NCI-H82 treated with DMSO at 0.1 percent for 48 hours (cell line): Measurements from ENCODE around the gene RSAD2.
"Not testable (repeated sequence)": the region's sequence is repeated elsewhere in the genome, so short reads cannot be mapped to it uniquely, and the experiment has no call there.

ENCODE experiments used
- DNase-seq: peaks from one replicate; lab custom pipeline; 2025; ENCODE audit not compliant: unreplicated experiment; lab: John Stamatoyannopoulos, UW

Gene RSAD2

DNA sequence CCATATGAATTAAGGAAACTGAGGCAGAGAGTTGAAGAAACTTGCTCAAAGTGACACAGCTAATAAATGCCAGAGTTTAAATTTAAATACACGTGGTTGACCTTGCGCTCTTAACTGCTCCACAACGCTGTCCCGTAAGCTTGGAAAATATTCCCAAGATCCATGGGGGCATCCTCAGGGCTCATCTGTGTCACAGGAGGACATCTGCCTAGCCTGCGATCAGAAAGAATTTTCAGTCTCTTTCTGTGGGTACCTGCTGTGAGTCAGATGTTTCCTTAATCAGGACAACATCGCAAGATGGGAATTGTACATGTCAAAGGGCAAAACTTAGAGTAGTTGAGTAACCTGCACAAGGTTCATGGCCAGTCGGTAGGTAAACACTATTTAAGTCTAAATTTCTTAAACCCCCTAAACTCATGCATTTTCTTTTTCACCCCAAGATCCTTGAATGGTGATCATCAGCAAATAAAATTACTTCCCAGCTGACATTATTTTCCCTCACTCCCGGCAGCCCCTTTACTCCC, 13.3 kb upstream of the RSAD2 start:
- no peak for DNase-seq

DNA sequence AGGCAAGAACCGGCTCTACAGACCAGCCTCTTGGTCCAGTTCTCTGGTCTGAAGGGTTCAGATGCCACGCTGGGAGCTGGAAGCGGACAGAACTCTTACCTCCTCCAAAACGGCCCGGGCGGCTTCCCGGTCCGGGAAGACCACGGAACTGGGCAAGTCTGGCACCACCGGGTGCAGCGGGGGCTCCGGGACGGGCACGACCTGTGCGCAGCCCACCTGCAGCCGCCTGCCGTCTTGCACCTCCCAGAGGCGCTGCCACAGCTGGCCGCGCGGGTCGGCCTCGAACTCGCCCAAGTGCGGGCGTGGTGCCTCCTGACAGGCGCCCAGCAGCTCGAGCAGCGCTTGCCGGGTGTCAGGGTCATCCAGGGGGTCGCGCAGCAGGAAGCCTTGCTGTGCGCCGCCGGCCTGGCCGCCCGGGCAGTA, 12.6 kb upstream of the RSAD2 start:
- no peak for DNase-seq

DNA sequence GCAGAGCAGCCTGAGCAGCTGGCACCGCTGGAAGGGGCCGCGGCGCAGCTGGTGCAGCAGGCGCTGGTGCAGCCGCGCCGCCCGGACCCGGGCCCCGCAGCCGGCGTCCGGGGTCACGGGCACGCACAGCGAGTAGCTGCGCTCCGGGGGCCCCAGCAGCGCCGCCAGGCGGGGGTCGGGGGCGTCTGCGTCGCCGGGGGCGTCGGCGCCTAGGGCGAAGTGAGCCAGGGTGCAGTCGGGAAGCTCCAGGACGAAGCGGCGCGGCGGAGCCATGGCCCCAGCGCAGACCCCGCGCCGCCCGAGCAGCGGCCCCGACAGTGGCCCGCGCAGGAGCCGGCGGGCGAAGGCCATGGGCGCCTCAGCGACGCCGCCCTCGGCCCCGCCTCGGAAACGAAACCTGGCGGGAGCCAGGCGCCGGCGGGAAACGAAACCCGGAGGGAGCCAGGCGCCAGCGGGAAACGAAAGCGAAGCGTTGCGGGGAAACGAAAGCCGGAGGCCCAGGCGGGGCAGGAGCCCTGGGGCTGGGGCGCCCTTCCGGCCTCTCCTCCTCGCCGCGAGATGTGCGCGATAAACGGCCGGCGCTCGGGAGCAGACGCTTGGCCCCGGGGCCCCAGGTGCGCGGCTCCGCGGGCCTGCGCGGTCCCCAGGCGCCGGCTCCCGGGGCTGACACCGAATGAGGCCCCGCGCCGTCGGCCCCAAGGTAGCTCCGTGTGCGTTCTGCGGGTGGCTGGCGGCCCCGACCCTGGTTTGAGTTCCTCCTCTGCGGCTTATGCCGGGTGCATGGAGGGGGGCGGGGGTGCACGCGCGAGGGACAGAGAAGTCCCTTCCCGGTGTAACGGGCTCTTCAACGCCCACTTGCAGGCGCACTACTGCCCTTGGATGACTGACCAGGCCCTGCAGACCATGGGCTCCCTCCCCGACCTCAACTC, 12.0 kb upstream of the RSAD2 start, which contains the start of gene CMPK2:
Gene CMPK2 (minus strand): TSS at position 562 of the 929 bp plus-strand sequence. CDS start 211 bp downstream, at position 351.
- no peak for DNase-seq

DNA sequence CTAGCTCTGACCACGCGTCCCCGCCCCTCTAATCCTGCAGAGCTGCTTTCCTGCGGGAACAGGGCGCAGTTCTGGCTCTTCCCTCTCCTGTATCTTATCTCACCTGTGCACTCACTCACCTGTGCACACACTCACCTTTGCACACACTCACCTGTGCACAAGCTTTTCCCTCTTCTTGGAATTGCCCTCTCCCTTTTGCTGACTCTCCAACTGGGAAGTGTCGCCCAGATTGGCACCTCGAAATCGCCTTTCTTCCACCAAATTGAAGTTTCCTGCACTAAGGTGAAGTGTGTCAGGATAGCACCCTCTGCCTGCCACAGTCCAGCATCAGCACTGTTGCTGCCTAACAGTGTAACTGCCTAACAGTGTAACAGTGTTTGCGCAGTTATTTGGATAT, 11.3 kb upstream of the RSAD2 start:
- no peak for DNase-seq

DNA sequence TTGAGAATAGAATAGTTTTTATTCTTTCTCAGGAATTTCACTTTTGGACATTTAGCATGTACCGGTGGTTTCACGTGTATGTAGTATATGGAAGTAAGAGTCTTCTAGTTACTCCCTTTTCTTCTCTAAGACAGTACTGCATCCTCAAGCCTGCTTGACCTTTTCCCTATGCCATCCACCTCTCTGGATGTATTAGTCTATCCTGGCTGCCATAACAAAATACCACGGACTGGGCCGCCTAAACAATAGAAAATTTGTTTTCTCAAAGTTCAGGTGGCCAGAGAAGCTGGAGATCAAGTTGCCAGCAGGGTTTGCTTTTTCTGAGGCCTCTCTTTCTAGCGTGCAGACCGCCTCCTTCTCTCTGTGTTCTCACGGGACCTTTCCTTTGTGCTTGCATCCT, 10.6 kb upstream of the RSAD2 start:
- no peak for DNase-seq

DNA sequence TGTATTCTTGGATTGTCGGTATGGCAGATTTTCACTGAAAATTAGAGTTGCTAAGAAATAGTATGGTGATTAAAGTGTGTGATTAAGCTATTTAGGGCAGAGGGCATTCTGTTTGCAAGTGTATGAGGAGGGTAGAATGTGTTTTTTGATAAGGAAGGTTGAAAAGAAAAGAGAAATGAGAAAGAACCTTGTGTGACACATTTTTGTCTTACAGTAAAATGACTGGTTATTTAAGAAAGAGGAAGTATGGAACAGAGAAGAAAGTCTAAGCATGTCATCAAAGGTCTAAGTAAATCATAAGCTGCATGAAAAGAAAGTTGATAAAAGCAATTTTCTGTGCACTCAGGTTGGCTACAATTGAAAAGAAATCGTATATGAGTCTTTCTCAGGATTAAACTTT, 5.2 kb upstream of the RSAD2 start:
- no peak for DNase-seq

DNA sequence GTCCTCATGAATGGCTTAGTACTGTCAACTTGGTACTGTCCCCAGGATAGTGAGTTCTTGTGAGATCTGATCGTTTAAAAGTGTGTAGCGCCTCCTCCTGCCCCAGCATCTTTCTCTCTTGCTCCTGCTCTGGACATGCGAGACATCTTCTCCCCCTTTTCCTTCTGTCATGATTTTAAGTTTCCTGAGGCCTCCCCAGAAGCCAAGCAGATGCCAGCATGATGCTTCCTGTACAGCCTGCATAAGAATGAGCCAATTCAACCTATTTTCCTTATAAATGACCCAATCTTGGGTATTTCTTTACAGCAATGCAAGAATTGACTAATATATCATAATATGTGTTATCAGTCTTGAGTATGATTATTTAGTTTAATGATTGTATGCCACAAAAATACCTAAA, 3.5 kb upstream of the RSAD2 start:
- no peak for DNase-seq

DNA sequence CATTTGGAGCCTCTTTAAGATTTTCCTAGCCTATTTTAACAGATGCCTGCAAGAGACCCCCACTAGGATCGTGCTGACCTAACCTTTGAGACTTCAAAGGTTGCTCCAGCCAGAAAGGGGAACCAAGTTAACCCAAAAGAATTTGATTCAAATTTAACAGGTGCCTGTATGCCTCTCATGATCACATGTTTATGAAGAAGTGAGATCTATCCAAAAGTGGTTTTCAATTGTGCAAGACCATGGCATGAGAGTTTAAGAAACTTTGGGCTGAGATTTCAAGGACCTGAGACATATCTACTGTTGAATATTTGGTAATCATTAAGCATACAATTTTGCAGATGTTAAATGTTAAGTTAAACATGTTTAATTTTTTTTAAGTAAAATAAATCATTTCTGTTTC, 1.3 kb upstream of the RSAD2 start:
- no peak for DNase-seq

DNA sequence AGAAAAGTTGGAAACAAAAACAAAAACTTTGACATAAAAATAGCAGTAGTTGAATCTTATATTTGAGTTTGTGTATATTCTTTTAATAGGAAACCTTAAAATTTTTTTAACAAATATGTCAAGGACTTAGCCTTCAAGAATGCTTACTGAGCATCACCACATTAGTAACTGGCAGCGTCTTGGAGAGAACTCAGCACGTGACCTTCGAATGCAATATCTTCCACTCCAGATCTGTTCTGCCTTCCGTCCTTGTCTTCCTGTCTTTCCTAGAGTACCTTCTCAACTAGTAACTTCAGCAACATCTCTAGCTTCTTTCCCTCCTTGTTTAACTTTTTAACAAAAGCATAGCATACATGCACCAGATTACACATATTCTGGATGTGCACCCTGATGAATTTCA, 972 bp downstream of the RSAD2 start:
- no peak for DNase-seq

DNA sequence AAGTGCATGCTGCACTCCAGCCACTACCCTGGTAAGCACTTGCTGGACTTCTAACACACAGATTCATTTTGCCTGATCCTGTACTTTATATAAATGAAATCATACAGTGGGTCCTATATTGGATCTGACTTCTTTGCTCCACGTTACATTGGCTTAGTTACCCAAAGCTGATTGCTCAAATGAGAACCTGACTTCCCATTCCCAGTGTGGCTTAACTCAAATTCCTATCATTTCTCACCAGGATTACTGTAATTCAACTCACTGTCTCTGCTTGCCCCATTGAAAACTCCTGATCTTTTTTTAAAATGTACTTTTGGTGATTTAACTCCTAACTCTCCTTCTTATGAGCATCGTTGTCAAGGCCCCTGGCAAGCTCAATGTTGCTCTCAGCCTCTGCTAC, 1.4 kb downstream of the RSAD2 start:
- DNase-seq, result no peak

DNA sequence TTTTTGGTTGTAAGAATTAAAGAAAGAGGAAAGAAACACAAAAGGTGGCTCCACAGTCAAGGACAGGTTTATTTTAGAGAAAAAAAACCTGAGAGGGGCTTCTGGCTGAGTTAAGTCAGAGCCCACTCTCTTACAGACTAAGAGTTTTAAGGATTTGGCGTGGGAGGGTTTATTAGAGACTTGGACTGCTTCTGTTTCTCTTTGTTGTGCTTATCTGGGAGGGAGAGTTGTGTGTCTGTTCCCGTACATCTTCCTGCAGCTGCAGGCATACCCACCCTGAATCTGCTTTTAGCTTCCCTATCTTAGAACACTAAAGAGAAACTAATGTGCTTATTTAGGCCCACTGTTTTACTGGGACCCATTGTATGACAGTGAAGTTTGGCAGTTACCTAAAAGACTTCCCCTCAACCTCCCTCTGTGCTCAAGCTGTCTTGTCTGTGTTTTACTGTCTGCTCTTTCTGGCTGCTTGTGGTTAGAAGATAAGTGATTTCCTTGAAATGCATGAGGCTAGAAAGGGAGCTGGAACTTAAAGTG, 2.7 kb downstream of the RSAD2 start:
- no peak for DNase-seq

DNA sequence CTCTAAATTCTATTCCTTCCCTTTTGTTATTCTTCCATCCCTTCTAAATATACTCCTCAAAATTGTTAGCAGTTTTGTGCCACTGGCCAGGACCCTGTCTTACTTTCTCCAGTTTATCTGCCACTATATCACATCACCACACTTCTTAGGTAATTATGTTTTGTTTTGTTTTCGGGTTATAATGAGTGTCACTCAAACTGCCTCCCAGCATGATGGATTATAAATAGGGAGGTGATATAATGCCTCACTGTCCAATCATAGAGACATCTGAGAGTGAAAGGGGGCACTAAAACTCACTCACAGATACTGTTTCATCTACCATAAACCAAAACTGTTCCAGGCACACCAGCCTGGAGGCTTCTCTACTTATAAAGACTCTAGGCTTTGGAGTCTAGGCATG, 3.5 kb downstream of the RSAD2 start:
- DNase-seq, result no peak

DNA sequence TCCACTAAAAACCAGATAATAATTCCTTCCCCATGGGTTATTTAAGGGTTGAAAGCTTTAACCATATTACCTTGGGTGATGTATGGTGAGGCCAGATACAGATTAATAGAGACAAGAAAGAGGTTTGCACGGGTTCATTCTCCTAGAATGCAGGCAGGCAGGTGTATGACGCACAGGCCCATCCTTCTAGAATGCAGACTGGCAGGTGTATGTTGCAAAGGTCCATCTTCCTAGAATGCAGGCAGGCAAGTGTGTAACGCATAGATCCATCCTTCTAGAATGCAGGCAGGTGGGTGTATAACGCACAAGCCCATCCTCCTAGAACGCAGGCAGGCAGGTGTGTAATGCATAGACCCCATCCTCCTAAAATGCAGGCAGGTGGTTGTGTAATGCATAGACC, 3.9 kb downstream of the RSAD2 start:
- DNase-seq, result no peak

DNA sequence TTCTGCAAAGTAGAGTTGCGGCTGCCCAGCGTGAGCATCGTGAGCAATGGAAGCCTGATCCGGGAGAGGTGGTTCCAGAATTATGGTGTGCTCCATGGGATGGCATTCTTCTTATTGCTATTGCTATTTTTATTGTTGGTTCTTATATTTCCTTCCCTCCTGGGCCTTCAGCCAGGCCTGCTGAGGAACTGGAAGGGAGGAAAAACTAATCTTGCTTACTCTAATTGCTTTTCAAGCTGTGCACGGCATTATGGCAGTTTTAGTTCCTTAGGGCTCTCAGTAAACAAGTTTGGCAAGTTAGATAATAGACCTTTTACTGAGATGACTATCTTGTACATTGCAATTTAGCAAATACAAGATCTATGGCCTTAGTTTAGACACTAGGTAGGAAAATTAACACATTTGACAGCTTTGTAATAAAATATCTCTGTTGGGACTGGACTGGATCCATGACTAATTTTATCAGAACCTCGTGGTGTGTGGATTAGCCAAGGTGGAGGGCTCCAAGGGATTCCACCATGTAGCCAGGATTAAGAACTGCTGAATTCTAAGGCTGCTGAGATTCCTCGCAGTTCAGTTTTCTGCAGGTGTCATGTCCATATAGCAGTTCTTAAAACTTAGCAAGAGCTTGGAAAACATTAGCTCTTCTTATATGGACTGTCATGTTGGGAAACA, 6.0 kb downstream of the RSAD2 start:
- no peak for DNase-seq

DNA sequence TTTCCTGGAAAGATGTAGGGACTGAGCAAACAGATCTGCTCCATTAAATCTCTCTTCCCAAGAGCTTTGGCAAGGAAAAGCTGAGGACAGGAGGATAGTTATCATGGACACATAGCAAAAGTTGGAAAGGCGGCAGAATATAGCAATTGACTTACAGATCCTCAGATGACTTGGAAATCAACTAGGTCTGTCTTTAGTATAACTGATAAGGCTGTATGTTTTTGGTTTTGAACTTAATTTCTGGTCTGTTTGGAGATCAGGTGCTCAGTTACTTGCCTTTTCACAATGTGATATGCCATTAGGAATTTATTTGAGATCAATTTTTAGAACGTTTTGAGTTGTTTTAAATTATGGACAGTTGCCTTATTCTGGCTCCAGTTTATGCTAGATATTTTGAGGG, 8.0 kb downstream of the RSAD2 start:
- no peak for DNase-seq

DNA sequence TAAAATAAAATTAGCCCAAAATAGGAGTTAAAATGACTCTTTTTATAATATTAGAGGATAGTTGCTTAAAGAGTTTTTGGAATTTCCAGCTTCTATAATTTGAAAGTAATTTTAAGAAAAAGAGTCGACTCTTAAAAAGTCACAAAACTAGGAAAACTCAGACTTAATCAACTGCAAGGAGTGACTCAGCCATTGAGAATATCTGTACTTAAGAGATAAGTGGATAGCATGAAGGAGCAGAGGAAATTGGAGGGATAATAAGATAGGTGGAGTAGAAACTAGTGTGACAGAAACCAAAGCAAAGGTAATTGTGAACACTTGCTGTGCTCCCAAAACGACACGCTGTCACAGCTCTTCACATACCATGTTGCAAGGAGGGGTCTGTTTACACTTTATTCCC, 8.4 kb downstream of the RSAD2 start:
- no peak for DNase-seq

DNA sequence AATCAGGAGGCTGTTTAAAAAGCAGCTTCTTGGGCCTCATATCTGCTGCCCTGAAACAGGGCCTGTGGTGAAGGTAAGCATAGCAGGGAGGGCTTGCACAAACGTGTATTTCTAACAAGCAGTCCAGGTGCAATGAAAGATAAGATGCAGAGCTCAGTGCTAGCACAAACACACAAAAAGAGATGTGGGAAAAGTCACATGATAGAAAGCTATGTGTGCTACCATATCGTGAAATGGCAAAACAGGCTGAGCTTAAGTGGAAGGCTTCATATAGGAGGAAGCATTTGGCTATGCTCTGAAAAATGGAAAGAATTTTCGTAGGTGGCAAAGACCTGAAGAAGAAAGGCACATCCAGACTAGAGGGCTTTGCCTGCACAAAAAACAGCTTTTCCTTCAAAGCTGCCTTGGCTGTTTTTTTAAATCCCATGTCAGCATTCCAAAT, 10.2 kb downstream of the RSAD2 start:
- DNase-seq, result no peak

DNA sequence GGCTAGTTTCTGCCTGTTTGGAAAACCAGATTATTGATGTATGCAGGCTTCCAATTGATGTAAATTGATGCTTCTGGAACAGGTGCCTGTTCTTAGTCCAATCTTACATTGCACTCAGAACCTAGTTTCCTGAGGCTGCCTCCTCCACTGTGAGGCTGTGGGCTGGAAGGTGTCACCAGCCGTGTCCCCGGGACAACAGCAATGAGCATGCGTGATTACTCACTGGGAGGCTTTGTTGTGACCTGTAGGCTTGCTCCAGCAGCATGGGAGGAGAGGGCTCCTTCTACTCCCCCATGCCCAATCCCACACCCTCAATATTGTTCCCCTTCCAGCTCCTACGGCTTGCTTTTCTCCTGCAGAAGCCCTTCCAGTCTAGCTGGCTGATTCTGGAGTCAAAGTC, 11.1 kb downstream of the RSAD2 start:
- DNase-seq, result no peak

DNA sequence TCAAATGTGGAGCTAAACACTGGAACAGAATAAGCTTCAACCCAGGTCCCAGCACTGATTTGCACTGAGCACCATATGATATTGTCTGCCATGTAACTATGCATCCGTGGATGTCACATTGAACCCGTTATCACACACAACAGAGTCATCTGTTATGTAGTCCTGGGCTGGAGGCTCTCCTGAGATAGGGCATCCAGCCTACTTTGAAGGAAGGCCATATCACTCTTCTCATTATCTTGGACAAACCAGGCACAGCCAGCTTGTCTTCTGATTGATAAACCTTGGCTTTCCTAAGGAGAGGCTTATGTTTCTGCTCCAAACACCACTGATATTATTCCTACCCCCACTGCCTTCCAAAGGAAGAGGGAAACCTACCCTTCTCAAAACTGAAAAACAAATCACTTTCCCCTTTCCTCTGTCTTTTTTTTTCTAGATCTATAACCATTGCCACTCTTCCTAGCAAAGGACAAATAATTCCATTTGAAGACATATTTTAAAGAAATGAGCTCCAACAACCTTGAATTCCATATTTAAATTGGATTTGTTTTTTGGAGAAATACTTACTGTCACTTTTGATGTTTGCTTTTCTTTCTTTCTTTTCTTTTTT, 16.4 kb downstream of the RSAD2 start:
- no peak for DNase-seq

DNA sequence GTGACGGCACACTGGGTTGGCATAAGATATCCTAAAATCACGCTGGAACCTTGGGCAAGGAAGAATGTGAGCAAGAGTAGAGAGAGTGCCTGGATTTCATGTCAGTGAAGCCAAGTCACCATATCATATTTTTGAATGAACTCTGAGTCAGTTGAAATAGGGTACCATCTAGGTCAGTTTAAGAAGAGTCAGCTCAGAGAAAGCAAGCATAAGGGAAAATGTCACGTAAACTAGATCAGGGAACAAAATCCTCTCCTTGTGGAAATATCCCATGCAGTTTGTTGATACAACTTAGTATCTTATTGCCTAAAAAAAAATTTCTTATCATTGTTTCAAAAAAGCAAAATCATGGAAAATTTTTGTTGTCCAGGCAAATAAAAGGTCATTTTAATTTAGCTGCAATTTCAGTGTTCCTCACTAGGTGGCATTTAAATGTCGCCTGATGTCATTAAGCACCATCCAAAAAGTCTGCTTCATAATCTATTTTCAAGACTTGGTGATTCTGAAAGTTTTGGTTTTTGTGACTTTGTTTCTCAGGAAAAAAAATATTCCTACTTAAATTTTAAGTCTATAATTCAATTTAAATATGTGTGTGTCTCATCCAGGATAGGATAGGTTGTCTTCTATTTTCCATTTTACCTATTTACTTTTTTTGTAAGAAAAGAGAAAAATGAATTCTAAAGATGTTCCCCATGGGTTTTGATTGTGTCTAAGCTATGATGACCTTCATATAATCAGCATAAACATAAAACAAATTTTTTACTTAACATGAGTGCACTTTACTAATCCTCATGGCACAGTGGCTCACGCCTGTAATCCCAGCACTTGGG, 19.6 kb downstream of the RSAD2 start:
- DNase-seq, result no peak

DNA sequence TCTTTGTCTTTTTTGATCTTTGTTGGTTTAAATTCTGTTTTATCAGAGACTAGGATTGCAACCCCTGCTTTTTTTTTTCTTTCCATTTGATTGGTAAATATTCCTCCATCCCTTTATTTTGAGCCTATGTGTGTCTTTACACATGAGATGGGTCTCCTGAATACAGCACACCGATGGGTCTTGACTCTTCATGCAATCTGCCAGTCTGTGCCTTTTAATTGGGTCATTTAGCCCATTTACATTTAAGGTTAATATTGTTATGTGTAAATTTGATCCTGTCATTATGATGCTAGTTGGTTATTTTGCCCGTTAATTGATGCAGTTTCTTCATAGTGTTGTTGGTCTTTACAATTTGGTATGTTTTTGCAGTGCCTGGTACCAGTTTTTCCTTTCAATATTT, 25.0 kb downstream of the RSAD2 start:
- DNase-seq, result not testable (repeated sequence)
